HCT116 (cell line): ENCODE data around the gene S100A7A. TPM values are rescaled to one million over a fixed set of nuclear protein-coding genes. Genes with fewer than 3 reads are reported as not detected.

ENCODE experiments used
- ATAC-seq: fragments of 200-7000 bp; cut with Tn5 transposase; 2 replicates; pipeline ENCODE4 v1.9.1; 2020; ENCODE audit warnings: mild to moderate bottlenecking, moderate library complexity
- BruUV-seq: library from RNA; stranded (reverse); fragments of 400-500 nt; replicated peaks from 2 replicates; lab custom pipeline; 2021; lab: Mats Ljungman, UMichigan
- CTCF ChIA-PET: fragments of 300-600 bp; sonication (Branson Sonifier 250); formaldehyde crosslinking; loops from one replicate; lab custom pipeline; 2021; ENCODE audit warnings: antibody characterized with exemption; lab: Charles Lee
- POLR2A ChIA-PET: fragments of 300-600, 350-600 bp; sonication (Branson Sonifier 250); formaldehyde crosslinking; loops from one replicate; lab custom pipeline; 2021; ENCODE audit warnings: antibody characterized with exemption; lab: Charles Lee
- RAD21 ChIA-PET, 2 experiments: fragments of 300-600 bp; sonication (Branson Sonifier 250); formaldehyde crosslinking; loops; one replicate each; lab custom pipeline; 2023; ENCODE audit warnings: low total read pairs in 2 of 2; ENCODE audit not compliant: uncharacterized antibody in 2 of 2, unreplicated experiment in 2 of 2, low non-redundant PET in 1 of 2; lab: Charles Lee
- DNase-seq: peaks from one replicate; pipeline ENCODE4 v3.0.0-alpha.2; 2010; ENCODE audit warnings: low read depth, low spot score
- H2AFZ ChIP-seq: fragments of 200-600 bp; shearing (Covaris generic), sonication (generic); 2 replicates; pipeline ENCODE4 v1.6.1; 2017; ENCODE audit warnings: low read depth, mixed run types, mixed read lengths, antibody characterized with exemption, low read length; ENCODE audit not compliant: poor library complexity, severe bottlenecking
- H3K27ac ChIP-seq: 2 replicates; pipeline ENCODE4 v1.5.1; 2012; ENCODE audit warnings: low read depth, low read length
- H3K27me3 ChIP-seq: fragments of 200-600 bp; sonication (generic); 2 replicates; pipeline ENCODE4 v1.6.1; 2016; ENCODE audit warnings: mixed run types, low read length, mixed read lengths; ENCODE audit not compliant: insufficient read depth
- H3K36me3 ChIP-seq, 2 experiments: fragments of 200-500 bp in 1 of 2; fragments of 200-600 bp in 1 of 2; sonication (Bioruptor generic) in 1 of 2; sonication (generic) in 1 of 2; 2 replicates each; pipeline versions ENCODE4 v1.5.1 to v1.6.1; 2014 to 2016; ENCODE audit warnings: low read length in 2 of 2, inconsistent platforms in 1 of 2, mixed read lengths in 1 of 2, mixed run types in 1 of 2; ENCODE audit not compliant: insufficient read depth in 2 of 2, control insufficient read depth in 1 of 2
- H3K4me1 ChIP-seq, 2 experiments: fragments of 200-600 bp in 1 of 2; sonication (generic) in 1 of 2; 2 replicates each; pipeline versions ENCODE4 v1.5.1 to v1.6.1; 2012 to 2017; ENCODE audit warnings: low read length in 2 of 2, inconsistent platforms in 1 of 2, mild to moderate bottlenecking in 1 of 2, mixed read lengths in 1 of 2, mixed run types in 1 of 2, moderate library complexity in 1 of 2; ENCODE audit not compliant: insufficient read depth in 2 of 2, control insufficient read depth in 1 of 2
- H3K4me2 ChIP-seq: fragments of 200-600 bp; sonication (generic); 2 replicates; pipeline ENCODE4 v1.6.1; 2017; ENCODE audit warnings: mixed run types, low read length, mixed read lengths
- H3K4me3 ChIP-seq, 2 experiments: fragments of 200-600 bp in 1 of 2; sonication (generic) in 1 of 2; replicated peaks in 1 of 2; 2 replicates each; pipeline ENCODE4 v1.5.1; 2011 to 2016; ENCODE audit warnings: low read length in 2 of 2, control low read depth in 1 of 2, low read depth in 1 of 2, mild to moderate bottlenecking in 1 of 2, mixed read lengths in 1 of 2, mixed run types in 1 of 2
- H3K79me2 ChIP-seq: fragments of 200-600 bp; sonication (generic); 2 replicates; pipeline ENCODE4 v1.6.1; 2017; ENCODE audit warnings: mild to moderate bottlenecking, mixed run types, low read length, moderate library complexity, mixed read lengths; ENCODE audit not compliant: insufficient read depth
- H3K9ac ChIP-seq: fragments of 200-600 bp; sonication (generic); 2 replicates; pipeline ENCODE4 v1.6.1; 2016; ENCODE audit warnings: low read length, mixed read lengths
- H3K9me2 ChIP-seq: fragments of 200-600 bp; sonication (generic), shearing (Covaris generic); 2 replicates; pipeline ENCODE4 v1.6.1; 2017; ENCODE audit warnings: mixed run types, mild to moderate bottlenecking, moderate library complexity; ENCODE audit not compliant: insufficient read depth
- H3K9me3 ChIP-seq, 2 experiments: fragments of 200-500 bp in 1 of 2; fragments of 200-600 bp in 1 of 2; sonication (Bioruptor generic) in 1 of 2; sonication (generic) in 1 of 2; 2 replicates each; pipeline ENCODE4 v1.6.1; 2014 to 2017; ENCODE audit warnings: low read length in 2 of 2, mixed read lengths in 2 of 2, inconsistent platforms in 1 of 2, low read depth in 1 of 2, mild to moderate bottlenecking in 1 of 2, mixed run types in 1 of 2, moderate library complexity in 1 of 2; ENCODE audit not compliant: control insufficient read depth in 1 of 2, insufficient read depth in 1 of 2
- H4K20me1 ChIP-seq: fragments of 200-600 bp; sonication (generic), shearing (Covaris generic); 2 replicates; pipeline ENCODE4 v1.6.1; 2017; ENCODE audit warnings: mixed run types, mild to moderate bottlenecking, moderate library complexity; ENCODE audit not compliant: insufficient read depth
- ATF3 ChIP-seq: IDR thresholded peaks from 2 replicates; pipeline ENCODE4 v1.6.1; 2012
- ZBTB33 ChIP-seq: IDR thresholded peaks from 2 replicates; pipeline ENCODE4 v1.6.1; 2011; ENCODE audit warnings: mild to moderate bottlenecking, low read length, moderate library complexity; ENCODE audit not compliant: insufficient replicate concordance; ENCODE audit errors: extremely low read depth
- intact Hi-C: fragments of 100-400 bp; cut with micrococcal nuclease; formaldehyde crosslinking; loops from 2 replicates; pipeline ENCODE4 v1.10.0; 2022
- total RNA-seq: library from RNA; stranded (reverse); gene quantifications from one replicate; pipeline ENCODE4 v1.2.1, GENCODE V29; 2021; ENCODE audit not compliant: unreplicated experiment

The S100A7A gene
- total RNA-seq, 1 experiment from 2014 or later = not detected

GRCh38 chr1:153403421-153404085, 12.8 kb upstream of the S100A7A start:
- POLR2A ChIA-PET = no interaction called here
- no TSS peak for BruUV-seq
- CTCF ChIA-PET = no interaction called here

More at GRCh38 chr1:153403421-153404085, 12.8 kb upstream of the S100A7A start:
- H2AFZ ChIP-seq = no peak overlapping the region
- no peak for ATAC-seq
- no peaks in the 10 kb centered on the region for H3K36me3 ChIP-seq
- peaks cover 55% of the 10 kb centered on the region for H3K27me3 ChIP-seq
- H4K20me1 ChIP-seq = no peaks in the 10 kb centered on the region
- RAD21 ChIA-PET = no interaction called here
- H3K4me3 ChIP-seq = no peak overlapping the region
- no peaks in the 10 kb centered on the region for H3K9me2 ChIP-seq
- H3K79me2 ChIP-seq = no peaks in the 10 kb centered on the region
- no peak overlapping the region for H3K27ac ChIP-seq
- no peak overlapping the region for H3K4me2 ChIP-seq
- no peak for TF ChIP-seq ZBTB33
- TF ChIP-seq ATF3 = no peak
- DNase-seq = no peak
- H3K9ac ChIP-seq = no peak overlapping the region
- H3K4me1 ChIP-seq = no peaks in the 10 kb centered on the region
- intact Hi-C loops = loop anchor here (2.0 to 5.0 kb wide), 2 partner anchors 51 to 94 kb away; no protein-coding TSS in a partner anchor
- H3K9me3 ChIP-seq = no peaks in the 10 kb centered on the region
